HG03095 (cell line): ENCODE results near the gene GAMT.
"Not testable (repeated sequence)": the region's sequence is repeated elsewhere in the genome, so short reads cannot be mapped to it uniquely, and the experiment has no call there.

Source experiments
- ATAC-seq: cut with Tn5 transposase; IDR thresholded peaks from one replicate; pipeline ENCODE4 v1.9.1; 2021; ENCODE audit warnings: moderate library complexity; ENCODE audit not compliant: unreplicated experiment

GAMT gene

DNA sequence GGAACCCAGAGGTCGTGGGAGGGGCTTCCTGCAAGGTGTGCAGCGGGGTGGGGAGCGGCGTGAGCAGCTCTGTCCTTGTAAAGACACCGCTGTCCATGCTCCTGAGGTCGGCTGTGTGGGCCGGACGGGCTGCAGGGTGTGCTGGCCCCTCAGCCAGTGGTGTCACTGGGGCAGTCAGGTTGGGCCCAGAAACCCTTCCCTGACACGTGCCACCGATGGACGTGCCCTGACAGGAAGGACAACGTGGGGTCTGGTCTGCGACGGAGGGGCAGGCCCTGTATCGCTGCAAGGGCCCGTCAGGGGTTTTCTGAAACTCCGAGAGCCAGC lies 32.7 kb upstream of the GAMT start:
- no peak for ATAC-seq

DNA sequence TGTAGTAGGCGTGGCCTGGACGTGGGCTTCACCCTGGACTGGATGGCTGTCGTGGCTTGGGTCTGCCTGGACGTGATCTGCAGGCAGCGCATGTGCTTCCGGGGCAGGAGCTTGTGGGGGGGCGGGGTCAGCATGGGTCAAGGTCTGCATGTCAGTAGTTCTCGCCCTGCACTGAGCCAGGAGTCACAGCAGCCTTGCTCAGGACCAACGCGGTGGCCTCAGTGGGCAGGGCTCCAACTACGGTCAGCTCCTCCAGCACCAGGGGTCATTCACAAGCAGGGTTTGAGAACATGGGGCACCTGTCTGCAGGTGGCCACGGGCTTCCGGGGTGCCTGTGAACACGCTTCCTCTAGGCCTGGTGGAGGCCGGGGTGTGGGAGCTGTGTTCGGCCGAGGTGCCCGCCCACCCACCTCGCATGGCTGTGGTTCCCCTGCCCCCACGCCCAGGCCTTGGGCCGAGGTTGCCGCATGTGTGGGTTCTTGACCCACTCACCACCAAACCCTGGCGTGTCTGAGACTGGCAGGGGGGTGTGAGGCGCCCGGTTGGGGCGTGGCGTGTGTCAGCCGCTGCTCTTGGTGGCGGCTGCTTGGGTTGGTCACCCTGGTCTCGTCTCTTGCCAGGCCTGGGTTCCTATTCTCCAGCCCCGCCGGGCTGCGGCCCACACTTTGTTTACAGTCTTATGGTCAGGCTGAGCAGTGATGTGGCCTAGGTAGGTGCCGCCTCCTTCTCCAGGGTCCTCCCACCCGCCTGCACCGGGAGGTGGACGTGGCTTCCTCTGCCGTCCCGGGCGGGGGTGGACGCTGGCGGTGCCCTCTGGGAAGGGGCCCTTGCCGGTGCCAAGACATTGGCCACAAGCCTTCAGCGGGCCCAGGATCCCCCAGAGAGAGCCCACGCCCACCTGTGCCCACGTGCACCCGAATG lies 32.0 kb upstream of the GAMT start:
- ATAC-seq, result no peak

DNA sequence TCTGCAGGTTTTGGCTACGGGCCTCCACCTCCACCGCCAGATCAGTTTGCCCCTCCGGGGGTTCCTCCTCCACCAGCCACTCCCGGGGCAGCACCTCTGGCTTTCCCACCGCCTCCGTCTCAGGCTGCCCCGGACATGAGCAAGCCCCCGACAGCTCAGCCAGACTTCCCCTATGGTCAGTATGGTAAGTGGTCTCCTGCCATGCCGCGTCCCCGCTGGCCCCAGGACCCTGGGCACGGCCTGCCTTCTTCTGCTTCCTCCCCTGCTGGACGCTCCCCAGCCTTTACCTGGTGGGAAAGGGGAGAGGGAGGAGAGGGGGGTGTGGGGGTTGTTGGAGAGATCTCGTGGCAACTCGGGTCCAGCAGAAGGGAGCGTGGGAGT lies 31.2 kb upstream of the GAMT start:
- ATAC-seq, result no peak

DNA sequence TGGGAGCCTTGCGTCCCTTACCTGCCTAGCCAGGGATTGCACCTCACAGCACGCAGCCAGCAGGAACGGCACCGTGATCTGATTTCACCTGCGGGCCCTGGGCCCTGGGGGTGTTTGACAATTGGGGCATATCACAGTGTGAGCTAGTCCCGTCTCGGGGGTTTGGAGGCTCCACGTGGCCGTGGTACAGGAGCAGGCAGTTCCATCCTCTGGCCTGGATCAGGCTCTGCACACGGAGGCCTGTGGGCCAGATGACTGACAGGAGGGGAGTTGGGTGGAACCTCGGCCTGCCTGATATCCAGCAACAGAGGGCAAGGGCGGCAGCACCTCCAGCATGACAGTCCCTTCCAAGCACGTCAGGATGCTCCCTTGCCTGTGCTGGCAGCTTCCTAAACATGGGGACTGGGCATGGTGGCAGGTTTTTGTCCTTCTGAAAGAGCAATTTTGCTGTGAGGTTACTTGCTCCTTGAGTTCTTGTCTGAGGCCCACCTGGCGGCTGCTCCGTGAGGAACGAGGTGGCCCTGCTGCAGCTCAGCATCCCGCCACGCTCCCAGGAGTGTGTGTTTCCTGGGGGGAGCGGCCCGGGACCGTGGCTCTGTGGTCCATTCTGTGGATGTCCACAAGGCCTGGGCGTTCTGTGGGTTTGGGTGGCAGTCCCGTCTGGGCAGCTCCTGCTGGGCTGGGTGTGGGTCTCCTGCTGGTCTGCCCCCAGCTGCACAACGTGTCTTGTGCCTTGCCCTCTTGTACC lies 30.6 kb upstream of the GAMT start:
- no peak for ATAC-seq

DNA sequence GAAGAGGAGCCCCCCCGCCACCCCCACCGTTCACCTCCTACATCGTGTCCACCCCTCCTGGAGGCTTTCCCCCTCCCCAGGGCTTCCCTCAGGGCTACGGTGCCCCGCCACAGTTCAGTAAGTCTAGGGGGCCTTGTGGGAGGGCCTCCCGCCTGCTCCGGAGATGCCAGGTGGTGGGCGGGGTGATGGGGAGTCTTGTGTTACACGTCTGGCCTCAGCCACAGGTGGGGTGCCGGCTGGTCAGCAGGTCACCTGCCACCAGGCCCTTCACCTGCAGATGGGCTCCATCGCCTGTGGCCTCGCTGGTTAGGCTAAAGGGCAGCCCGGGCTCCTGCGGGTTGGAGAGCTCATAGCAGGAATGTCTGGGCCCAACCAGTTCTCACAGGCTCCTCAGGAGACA lies 28.9 kb upstream of the GAMT start:
- no peak for ATAC-seq

DNA sequence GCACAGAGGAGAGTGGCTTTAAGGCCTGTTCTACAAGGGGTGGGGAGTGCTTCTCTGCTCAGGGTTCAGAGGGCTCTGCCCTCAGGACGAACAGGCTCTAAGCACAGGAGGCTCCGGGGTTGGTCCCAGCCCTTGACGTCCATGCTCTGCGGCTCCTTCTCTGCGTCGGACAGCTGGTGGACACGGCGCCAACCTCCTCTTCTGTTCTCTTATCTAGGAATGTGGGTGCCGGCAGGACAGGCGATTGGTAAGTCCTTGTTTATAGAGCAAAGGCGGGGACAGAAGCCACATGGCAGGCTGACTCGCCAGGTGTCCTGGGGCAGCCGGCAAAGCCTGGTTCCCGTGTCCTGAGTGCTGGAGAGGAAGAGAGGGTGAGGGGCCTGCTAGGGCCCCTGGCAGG lies 28.4 kb upstream of the GAMT start:
- ATAC-seq, result no peak

DNA sequence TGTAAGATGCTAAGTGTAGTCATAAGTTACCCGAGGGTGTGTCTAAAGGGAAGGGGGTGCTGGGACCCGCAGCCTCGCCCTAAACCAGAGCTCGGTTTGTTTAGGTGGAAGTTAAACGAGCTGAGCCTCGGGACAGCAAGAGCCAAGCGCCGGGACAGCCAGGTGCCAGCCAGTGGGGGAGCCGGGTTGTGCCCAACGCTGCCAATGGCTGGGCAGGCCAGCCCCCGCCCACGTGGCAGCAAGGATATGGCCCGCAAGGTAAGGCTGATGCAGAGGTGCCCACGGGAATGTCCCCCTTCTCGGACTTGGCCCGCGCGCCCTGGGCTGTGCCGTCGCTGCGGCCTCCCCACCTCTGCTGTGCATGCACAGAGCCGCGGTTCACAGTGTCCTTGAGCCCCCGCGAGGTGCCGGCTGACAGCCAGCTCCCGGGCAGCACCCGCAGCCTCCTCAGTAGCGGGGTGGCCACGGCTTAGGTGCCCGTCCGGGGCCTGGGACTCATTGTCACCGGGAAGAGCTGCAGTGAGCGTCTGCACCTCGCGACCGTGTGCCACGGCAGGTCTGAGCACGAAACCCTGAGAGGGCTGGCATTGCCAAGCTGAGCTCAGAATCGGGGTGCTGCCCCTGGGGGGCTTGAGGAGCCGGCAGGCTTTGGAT lies 27.5 kb upstream of the GAMT start:
- ATAC-seq, result no peak

DNA sequence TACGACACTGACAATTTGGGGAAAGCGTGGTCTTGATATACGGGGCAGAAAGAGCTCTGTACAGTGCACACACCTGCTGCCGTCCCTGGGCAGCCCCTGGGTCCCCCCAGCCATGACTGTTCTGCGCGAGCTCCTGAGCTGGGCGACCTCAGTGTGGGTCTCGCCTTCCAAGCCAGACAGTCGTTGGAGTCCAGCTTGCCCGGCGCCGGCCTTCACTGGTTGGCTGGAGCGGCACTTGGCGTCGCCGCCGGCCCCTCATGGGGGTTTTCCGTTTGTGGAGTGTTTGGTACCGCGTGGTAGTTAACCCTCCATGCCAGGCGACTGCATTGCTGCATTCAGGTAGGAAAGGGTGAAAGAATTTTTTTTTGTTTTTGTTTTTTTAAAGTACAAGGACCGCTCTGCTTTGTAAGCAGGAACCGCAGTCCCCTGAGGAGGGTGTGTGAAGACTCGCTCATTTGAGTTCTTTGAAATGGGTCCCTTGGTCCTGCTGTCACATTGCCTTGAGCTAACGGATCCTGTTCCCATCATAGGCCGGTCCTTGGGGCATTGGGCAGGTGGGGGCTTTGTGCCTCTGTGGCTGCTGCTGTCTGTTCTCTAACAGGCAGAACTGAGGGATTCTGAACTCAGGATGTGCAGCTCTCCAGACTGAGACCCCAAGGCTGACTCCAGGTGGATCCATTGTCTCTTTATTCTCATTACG lies 26.0 kb upstream of the GAMT start:
- no peak for ATAC-seq

DNA sequence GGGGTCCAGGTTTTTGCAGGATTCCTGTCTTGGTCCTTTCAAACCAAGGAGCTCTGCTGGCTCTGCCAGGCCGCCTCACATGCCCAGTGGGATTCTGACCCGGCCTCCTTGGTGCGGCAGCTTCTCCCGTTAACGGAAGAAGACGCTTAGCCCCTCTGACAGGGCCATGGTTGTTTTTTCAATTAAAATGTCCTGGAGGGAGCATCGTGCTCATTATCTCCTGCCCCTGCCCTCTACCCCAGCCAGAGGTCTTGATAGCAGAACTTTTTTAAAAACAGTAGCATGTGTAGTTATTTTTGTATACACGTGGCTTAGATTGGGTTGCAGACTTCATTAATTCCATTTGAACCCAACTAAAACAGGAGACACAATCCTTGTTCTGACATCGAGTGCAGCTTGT lies 25.4 kb upstream of the GAMT start:
- ATAC-seq, result no peak

DNA sequence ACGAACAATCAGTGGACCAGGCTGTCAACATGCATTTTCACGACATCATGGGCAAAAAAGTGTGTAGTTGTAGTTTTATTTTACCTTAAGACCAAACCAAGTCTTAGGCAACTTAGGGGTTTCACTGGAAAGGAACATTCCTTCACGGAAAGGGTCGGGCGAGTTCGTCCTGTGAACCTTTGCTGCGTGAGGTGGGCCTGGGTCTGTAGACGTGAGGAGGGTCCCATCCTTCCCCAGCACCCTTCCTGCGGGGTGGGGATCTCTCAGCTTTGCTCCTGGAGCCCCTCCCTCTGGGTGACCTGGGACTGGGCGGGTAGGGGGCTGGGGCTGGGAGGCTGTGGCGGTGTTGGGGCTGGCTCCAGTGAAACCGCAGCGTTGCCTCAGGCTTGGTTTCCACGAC lies 24.6 kb upstream of the GAMT start:
- no peak for ATAC-seq

DNA sequence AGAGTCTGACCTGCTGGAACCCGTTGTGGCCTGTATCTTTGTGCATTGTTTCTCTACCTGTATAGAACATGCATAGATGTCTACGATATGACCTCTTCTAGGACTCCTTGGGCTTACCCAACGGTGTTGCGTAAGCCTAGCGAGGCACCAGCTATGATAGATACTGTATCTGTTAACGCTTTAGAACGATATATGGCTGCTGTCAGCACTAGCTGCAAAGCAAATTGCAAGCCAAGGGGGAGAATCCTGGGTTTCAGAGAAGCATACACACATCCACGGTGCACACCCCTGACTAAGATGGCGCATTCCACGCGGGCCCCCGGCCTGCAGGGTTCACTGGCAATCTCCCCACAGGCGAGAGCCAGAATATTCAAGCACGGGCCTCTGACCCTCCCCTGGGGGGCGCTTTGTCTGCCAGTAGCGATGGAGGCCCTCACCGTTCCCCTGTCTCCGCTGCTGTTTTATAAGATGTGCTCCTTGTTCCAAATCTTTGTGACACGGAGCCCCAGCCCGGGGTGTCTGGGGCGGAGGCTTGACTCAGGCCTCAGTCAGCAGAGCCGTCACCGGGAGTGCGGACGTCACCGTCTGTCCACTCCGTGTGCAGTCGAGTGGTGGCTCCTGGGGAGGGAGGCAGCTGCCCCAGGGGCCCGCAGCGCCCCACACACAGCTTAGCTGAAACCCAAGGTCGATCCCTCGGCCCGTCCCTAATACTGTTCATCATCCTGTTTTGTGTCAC lies 23.9 kb upstream of the GAMT start:
- no peak for ATAC-seq

DNA sequence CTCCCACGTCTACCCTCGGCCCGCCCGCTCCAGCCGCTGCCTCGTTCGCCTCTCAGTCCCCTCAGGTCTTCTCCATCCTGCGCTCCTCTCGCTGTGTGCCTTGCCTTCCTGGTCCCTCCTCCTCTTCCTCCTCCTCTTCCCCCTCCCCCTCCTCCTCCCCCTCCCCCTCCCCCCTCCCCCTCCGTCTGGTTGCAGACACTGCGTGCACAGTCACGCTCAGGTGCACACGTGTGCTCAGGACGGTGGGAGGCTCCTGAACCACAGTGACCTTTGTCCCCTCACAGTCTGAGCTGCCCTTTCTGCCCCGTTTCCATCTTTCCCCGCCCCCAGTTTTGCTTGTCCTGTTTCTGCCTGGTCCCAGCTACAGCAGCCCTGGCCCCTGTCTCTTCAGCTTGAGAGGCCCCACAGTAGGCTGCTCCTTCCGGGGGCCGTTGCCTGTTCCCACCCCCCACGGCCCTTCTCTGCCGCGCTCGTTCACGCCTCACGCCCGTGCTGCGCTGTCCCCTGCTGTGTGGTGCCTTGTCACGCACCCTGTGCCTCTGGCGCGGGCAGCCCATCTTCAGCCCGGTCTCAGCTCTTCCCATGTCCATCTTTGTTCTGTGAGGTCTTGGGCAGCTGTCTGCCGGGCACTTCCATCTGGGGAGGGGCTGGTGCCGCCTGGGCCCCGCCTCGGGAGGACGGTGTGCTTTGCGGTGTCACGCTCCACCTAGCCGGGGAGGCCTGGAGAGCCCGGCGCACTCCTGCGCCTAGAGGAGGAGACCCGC lies 23.0 kb upstream of the GAMT start:
- no peak for ATAC-seq

DNA sequence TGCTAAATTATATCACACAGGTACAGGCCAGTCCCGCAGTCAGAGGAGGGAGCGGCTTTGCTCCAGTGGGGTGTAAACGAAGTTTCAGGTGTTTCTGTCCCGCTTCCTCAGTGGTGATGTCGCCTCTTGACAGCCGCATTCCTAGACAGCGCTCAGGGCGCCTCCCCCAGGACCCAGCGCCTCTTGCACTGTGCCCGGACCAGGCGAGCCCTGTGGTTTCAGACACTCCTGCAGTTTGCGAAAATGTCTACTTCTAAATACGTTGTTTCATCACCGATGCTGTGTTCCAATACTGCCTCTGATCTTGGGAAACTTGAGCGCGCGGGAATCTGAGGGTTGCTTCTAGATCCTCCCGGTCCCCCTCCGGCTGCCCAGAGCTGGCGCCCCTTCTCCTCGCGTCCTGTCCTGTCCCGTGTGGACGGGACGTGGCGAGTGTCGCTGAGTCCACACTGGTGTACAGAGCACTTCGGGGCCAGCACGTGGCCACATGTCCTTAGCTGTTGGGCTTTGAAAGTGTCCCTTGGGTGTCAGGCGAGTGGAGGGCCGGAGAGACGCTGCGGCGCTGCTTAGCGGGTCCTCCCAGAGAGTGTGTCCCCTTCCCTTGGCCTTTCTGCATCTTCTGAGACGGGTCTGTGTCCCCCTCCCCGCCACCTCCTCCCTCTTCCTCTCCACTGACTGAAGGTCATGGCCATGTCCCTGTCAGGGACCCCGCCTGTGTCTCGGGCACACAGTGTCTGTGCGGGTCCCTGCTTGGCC lies 22.3 kb upstream of the GAMT start:
- no peak for ATAC-seq

DNA sequence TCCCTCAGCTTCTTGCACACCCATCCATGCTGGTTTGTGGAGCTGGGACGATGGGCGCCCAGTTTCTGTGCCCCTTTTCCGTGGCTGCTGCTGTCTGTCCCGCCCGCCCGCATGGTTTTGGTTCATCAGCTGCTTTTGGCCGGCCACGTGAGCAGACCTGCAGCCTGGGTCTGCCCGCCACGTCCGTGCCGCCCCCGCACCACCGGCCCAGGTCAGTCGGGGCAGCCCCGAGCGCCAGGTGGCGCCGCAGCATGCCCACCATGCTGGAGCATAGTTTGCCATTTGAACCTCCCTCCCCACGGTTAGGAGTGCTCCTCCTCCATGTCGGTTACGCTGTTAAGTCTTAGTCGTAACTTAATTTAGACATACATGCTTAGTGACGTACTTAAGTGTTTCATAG lies 21.6 kb upstream of the GAMT start:
- ATAC-seq, result no peak

DNA sequence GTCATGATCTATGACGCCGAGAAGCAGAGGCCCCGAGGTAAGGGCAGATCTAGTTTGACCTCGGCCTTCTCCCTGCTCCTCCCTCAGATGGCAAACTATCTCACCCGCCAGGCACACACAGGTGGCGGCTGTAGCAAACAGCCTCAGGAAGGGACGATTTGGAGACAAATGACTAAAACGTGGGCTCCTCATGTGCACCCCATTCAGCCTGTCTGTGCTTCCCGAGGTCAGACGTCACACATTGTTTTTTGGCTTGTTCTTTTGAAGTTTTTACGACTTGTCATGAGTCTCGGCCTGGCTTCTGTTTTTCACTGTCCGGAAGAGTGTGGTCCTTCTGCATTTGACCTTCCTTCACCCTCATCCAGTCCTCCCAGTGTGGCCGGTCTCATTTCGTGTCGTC lies 21.0 kb upstream of the GAMT start:
- ATAC-seq, result no peak

DNA sequence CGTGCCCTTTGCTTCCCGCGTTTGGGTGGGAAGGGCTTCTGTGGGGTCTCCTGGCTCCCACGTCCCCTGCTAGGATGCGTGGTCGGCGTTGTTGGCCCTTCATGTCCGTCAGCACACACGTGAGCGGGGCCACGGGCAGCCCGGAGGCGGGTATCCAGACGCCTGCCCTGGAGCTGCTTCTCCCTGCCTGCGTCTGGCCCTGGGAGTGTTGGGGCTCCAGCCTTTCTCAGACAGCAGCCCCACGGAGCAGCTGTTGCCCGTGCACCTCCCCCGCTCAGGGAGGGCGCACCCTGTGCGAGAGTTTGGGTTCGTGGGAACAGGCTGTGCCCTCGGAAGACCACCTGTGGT lies 20.6 kb upstream of the GAMT start:
- no peak for ATAC-seq

DNA sequence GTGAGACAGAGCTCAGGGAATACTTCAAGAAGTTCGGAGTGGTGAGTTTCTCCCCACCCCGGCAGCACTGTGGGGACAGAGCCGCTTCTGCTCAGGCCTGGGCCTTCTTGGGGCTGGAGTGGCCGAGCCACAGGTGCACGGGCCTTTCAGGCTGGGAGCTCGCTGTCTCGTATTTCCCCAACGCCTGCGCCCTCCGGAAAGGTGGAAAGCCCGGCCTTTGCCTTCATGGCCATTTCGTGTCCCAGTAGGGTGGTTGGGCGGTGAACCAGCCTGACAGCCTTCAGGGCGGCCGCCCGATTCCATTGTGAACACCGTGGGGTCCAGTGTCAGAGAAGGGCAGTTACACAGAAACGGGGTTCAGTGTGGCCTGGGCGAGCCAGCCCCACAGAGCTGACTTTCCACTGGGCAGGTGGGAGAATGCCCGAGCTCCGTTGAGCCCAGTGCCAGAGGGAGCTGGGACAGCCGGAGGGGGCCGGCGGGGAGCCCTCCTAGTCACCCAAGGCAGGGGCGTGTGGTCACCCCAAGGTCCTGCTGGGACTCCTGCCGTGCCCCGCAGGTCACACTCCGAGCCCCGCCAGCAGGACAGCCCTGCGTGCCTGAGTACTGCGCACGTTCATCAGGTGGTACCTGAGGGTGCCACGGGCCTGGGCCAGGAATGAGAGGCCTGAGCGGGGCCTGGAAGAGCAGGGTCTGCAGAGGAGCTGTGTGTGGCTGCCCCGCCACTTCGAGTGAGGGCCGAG lies 20.0 kb upstream of the GAMT start:
- ATAC-seq, result no peak

DNA sequence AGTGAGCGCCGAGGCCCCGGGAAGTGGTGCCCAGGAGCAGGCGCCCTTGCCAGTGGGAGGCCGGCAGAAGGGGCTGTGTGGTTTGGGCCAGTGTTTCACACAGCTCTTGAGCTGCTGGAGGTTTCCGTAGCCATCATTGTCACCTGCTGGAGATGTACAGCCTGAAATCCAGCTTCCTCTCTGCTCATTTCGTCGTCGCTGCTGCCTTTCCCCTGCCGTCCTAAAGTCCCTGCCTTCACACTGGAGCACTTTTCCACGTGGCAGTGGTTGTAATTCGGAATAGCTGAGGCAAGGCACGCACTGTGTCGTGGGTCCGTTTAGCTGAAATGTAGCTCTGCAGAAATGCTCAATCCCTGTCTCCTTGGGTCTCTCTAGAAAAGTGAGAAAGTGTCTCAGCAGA lies 19.2 kb upstream of the GAMT start:
- ATAC-seq, result no peak

DNA sequence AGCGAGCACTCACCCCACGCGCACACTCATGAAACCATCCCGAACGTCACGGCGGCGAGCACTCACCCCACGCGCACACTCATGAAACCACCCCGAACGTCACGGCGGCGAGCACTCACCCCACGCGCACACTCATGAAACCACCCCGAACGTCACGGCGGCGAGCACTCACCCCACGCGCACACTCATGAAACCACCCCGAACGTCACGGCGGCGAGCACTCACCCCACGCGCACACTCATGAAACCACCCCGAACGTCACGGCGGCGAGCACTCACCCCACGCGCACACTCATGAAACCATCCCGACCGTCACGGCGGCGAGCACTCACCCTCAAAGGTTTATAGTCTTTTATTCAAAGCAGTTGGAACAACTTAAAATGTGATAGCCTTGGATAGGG lies 18.7 kb upstream of the GAMT start:
- ATAC-seq, result not testable (repeated sequence)
